Stomach (tissue), 4 donors: ENCODE results near the gene CYTH1.

Source experiments
- CTCF ChIP-seq, 7 experiments: fragments of 450-650 bp in 4 of 7; fragments of 200-600 bp in 3 of 7; sonication (generic) in 3 of 7; IDR thresholded peaks; one replicate each; pipeline ENCODE4 v1.5.1; 2016 to 2019; ENCODE audit warnings: antibody characterized with exemption in 7 of 7, control low read depth in 2 of 7, mild to moderate bottlenecking in 1 of 7
- EP300 ChIP-seq: sonication (generic); formaldehyde crosslinking; IDR thresholded peaks from one replicate; pipeline ENCODE4 v1.6.1; 2017; ENCODE audit warnings: antibody characterized with exemption
- POLR2A ChIP-seq, 4 donors: fragments of 450-650 bp; IDR thresholded peaks; one replicate each; pipeline ENCODE4 v1.6.1; 2016; ENCODE audit warnings: antibody characterized with exemption in 4 of 4, control low read depth in 2 of 4, mild to moderate bottlenecking in 1 of 4, moderate library complexity in 1 of 4
- POLR2AphosphoS5 ChIP-seq, 3 donors: sonication (generic); formaldehyde crosslinking; IDR thresholded peaks; one replicate each; pipeline ENCODE4 v1.6.1; 2016; ENCODE audit warnings: antibody characterized with exemption in 3 of 3

- TF ChIP-seq CTCF (IDR thresholded peaks at IDR 0.05) (no peak), EP300 (no peak), POLR2AphosphoS5 (IDR thresholded peaks at IDR 0.05) (no peak), POLR2A (IDR thresholded peaks at IDR 0.05) (no peak)
Measured at GRCh38 chr17:78759969-78760352, 22.1 kb downstream of the CYTH1 start.
